B cell (primary cell): Measurements from ENCODE around the gene ZNF816. TPM values are rescaled to one million over a fixed set of nuclear protein-coding genes. Genes with fewer than 3 reads are reported as not detected.

Experiments
- ATAC-seq: fragments of 200-7000 bp; cut with Tn5 transposase; one replicate; pipeline ENCODE4 v1.10.0; 2021; ENCODE audit warnings: low read depth, mild to moderate bottlenecking, moderate number of reproducible peaks, moderate library complexity
- CTCF ChIA-PET: fragments of 350-600 bp; sonication (Branson Sonifier 250); formaldehyde crosslinking; loops from one replicate; lab custom pipeline; 2021; ENCODE audit warnings: antibody characterized with exemption, inconsistent platforms; lab: Charles Lee
- POLR2A ChIA-PET: fragments of 350-600 bp; sonication (Branson Sonifier 250); formaldehyde crosslinking; loops from one replicate; lab custom pipeline; 2021; ENCODE audit warnings: antibody characterized with exemption; lab: Charles Lee
- DNase-seq: peaks from one replicate; pipeline ENCODE4 v3.0.0; 2013
- H2AFZ ChIP-seq: 2 replicates; pipeline ENCODE4 v1.6.1; 2012; ENCODE audit warnings: mild to moderate bottlenecking, low read depth, low read length; ENCODE audit not compliant: insufficient read depth, poor library complexity, severe bottlenecking
- H3K27ac ChIP-seq, 2 donors: 1 replicate in 1 of 2; 2 replicates in 1 of 2; pipeline ENCODE4 v1.5.1; 2012 to 2013; ENCODE audit warnings: low read length in 2 of 2, mild to moderate bottlenecking in 2 of 2, moderate library complexity in 1 of 2
- H3K27me3 ChIP-seq, 4 experiments: fragments of 200-600 bp in 1 of 4; sonication (generic) in 1 of 4; replicated peaks in 1 of 4; 1 replicate in 2 of 4; 2 replicates in 2 of 4; pipeline versions ENCODE4 v1.6.1 to v1.7.0; 2013 to 2016; ENCODE audit warnings: low read length in 3 of 4, mild to moderate bottlenecking in 2 of 4, mixed read lengths in 1 of 4, moderate library complexity in 1 of 4; ENCODE audit not compliant: insufficient read depth in 4 of 4, control insufficient read depth in 3 of 4; ENCODE audit errors: control extremely low read depth in 1 of 4
- H3K36me3 ChIP-seq, 2 experiments: replicated peaks in 1 of 2; 1 replicate in 1 of 2; 2 replicates in 1 of 2; pipeline versions ENCODE4 v1.6.1 to v1.7.1; 2013; ENCODE audit warnings: low read length in 1 of 2; ENCODE audit not compliant: insufficient read depth in 2 of 2, control insufficient read depth in 1 of 2; ENCODE audit errors: control extremely low read depth in 1 of 2, extremely low read depth in 1 of 2
- H3K4me1 ChIP-seq, 2 donors: fragments of 200-600 bp in 1 of 2; sonication (generic) in 1 of 2; 1 replicate in 1 of 2; 2 replicates in 1 of 2; pipeline versions ENCODE4 v1.5.1 to v1.6.1; 2013 to 2017; ENCODE audit warnings: low read length in 2 of 2; ENCODE audit not compliant: control insufficient read depth in 2 of 2, insufficient read depth in 2 of 2
- H3K4me2 ChIP-seq: replicated peaks from 2 replicates; pipeline ENCODE3; 2012; ENCODE audit warnings: mild to moderate bottlenecking, low read depth, low read length; ENCODE audit not compliant: poor library complexity, severe bottlenecking
- H3K4me3 ChIP-seq, 5 experiments: fragments of 200-600 bp in 1 of 5; sonication (generic) in 1 of 5; 1 replicate in 3 of 5; 2 replicates in 2 of 5; pipeline versions ENCODE4 v1.5.1 to v1.7.0; 2011 to 2016; ENCODE audit warnings: low read length in 4 of 5, mild to moderate bottlenecking in 4 of 5, low read depth in 2 of 5, control low read depth in 1 of 5, moderate library complexity in 1 of 5; ENCODE audit not compliant: insufficient read depth in 1 of 5; ENCODE audit errors: control extremely low read depth in 1 of 5, extremely low read depth in 1 of 5
- H3K79me2 ChIP-seq: fragments of 200-600 bp; sonication (generic); one replicate; pipeline ENCODE4 v1.6.0; 2016; ENCODE audit warnings: low read length; ENCODE audit not compliant: control insufficient read depth, insufficient read depth
- H3K9ac ChIP-seq: fragments of 200-600 bp; sonication (generic); 2 replicates; pipeline ENCODE4 v1.6.1; 2017; ENCODE audit warnings: mild to moderate bottlenecking, low read length, moderate library complexity
- H3K9me3 ChIP-seq, 3 donors: one replicate each; pipeline versions ENCODE4 v1.6.1 to v1.7.1; 2013; ENCODE audit warnings: low read length in 2 of 3; ENCODE audit not compliant: control insufficient read depth in 2 of 3, insufficient read depth in 1 of 3; ENCODE audit errors: control extremely low read depth in 1 of 3
- H4K20me1 ChIP-seq: 2 replicates; pipeline ENCODE4 v1.6.0; 2012; ENCODE audit warnings: mild to moderate bottlenecking, low read length; ENCODE audit not compliant: insufficient read depth, control insufficient read depth, poor library complexity, severe bottlenecking
- H3K27ac Mint-ChIP-seq: one replicate; pipeline ENCODE4 v1.8.0; 2021; ENCODE audit warnings: mixed read lengths
- H3K27me3 Mint-ChIP-seq: one replicate; pipeline ENCODE4 v1.8.0; 2021; ENCODE audit warnings: mixed read lengths
- H3K4me1 Mint-ChIP-seq: one replicate; pipeline ENCODE4 v1.8.0; 2021; ENCODE audit warnings: mixed read lengths
- H3K4me3 Mint-ChIP-seq: one replicate; pipeline ENCODE4 v1.8.0; 2021; ENCODE audit warnings: mixed read lengths
- H3K9me3 Mint-ChIP-seq: one replicate; pipeline ENCODE4 v1.8.0; 2022; ENCODE audit warnings: mixed read lengths; ENCODE audit not compliant: insufficient read depth
- CTCF ChIP-seq: fragments of 200-600 bp; IDR thresholded peaks from one replicate; pipeline ENCODE4 v1.8.0; 2022; ENCODE audit warnings: antibody characterized with exemption, mild to moderate bottlenecking
- EZH2 ChIP-seq: IDR thresholded peaks from 2 replicates; pipeline ENCODE4 v1.6.1; 2012; ENCODE audit warnings: borderline replicate concordance, low read depth, mild to moderate bottlenecking, moderate library complexity, low read length; ENCODE audit not compliant: insufficient read depth, poor library complexity, severe bottlenecking
- WGBS: methylation state at CpG from one replicate; pipeline ENCODE4 v1.1.5; 2013; ENCODE audit warnings: missing lambda C conversion rate; ENCODE audit not compliant: insufficient coverage; 5-methylcytosine and 5-hydroxymethylcytosine counted together
- intact Hi-C: fragments of 100-400 bp; cut with micrococcal nuclease; formaldehyde crosslinking; loops from one replicate; pipeline ENCODE4 v1.10.0; 2022
- polyA plus RNA-seq: library from polyadenylated mRNA; depleted of rRNA; stranded (reverse); fragments of >200 nt; gene quantifications from 2 replicates; pipeline ENCODE4 v1.2.3, GENCODE V29; 2012
- total RNA-seq, 2 donors: library from RNA; stranded (reverse); fragments of 120-200 nt in 1 of 2; gene quantifications; 1 replicate in 1 of 2; 2 replicates in 1 of 2; pipeline versions ENCODE4 v1.2.3 to v1.2.4, GENCODE V29; 2013 to 2022

Gene ZNF816
- total and polyA plus RNA-seq, 2 donors (not counting 1 experiment from before 2014, with no cell fraction given) = 4.5 to 25.0 TPM

- H3K4me2 ChIP-seq = no peak overlapping the region
- no peaks in the 10 kb centered on the region for H3K27me3 ChIP-seq
- H3K4me3 Mint-ChIP-seq = peak overlapping the region; percentile 39
These were observed 18.6 kb downstream of the ZNF816 start for GRCh38 chr19:52943884-52944643.

More at GRCh38 chr19:52943884-52944643, 18.6 kb downstream of the ZNF816 start:
- DNase-seq (no peak), ATAC-seq (no peak)
- H3K36me3 ChIP-seq = no peaks in the 10 kb centered on the region
- no peak overlapping the region for H2AFZ ChIP-seq
- ChIA-PET POLR2A (interaction anchor here (0.6 kb wide), 1 partner anchor 31 kb away, joined by 3 read pairs; no protein-coding TSS in a partner anchor), CTCF (no interaction called here)
- no peaks in the 10 kb centered on the region for H3K9me3 Mint-ChIP-seq
- H3K27me3 Mint-ChIP-seq = no peaks in the 10 kb centered on the region
- no peak overlapping the region for H3K27ac ChIP-seq
- H3K4me1 ChIP-seq = peaks cover 6 to 20% of the 10 kb centered on the region in 2 donors
- H3K4me3 ChIP-seq = no peak overlapping the region
- H3K4me1 Mint-ChIP-seq = peaks cover 22% of the 10 kb centered on the region
- TF ChIP-seq EZH2 (no peak), CTCF (no peak)
- WGBS = 95% methylated on average over 12 of the region's 17 CpGs
- H3K27ac Mint-ChIP-seq = no peak overlapping the region
- peaks cover 24% of the 10 kb centered on the region for H3K79me2 ChIP-seq
- intact Hi-C loops = loop anchor here (2.0 to 10.0 kb wide), 3 partner anchors 21 to 421 kb away; partner anchors contain the start of genes ZNF525, ZNF808 and ZNF888
- peaks cover 3 to 59% (median 29%) of the 10 kb centered on the region in 3 donors for H3K9me3 ChIP-seq
- no peaks in the 10 kb centered on the region for H4K20me1 ChIP-seq
- no peak overlapping the region for H3K9ac ChIP-seq
